GM06990 (cell line): ENCODE data around the gene UNC119.

ENCODE experiments used
- DNase-seq: peaks from one replicate; pipeline ENCODE4 v3.0.0-alpha.2; 2011; ENCODE audit not compliant: insufficient read length; ENCODE audit errors: extremely low read depth
- H3K27me3 ChIP-seq: replicated peaks from 2 replicates; pipeline ENCODE4 v1.6.0; 2011; ENCODE audit warnings: low read length; ENCODE audit not compliant: control insufficient read depth, insufficient read depth
- H3K36me3 ChIP-seq: 2 replicates; pipeline ENCODE4 v1.5.1; 2011; ENCODE audit warnings: low read length; ENCODE audit not compliant: control insufficient read depth, insufficient read depth
- H3K4me3 ChIP-seq: replicated peaks from 2 replicates; pipeline ENCODE4 v1.5.1; 2011; ENCODE audit warnings: low read depth, mild to moderate bottlenecking, control low read depth, low read length
- CTCF ChIP-seq: IDR thresholded peaks from 2 replicates; pipeline ENCODE4 v1.5.1; 2011; ENCODE audit warnings: low read length, control low read depth, mild to moderate bottlenecking, inconsistent platforms; ENCODE audit not compliant: insufficient read depth, poor library complexity, severe bottlenecking

Gene UNC119

GRCh38 chr17:28515518-28515917 lies 36.9 kb downstream of the UNC119 start:
- Histone ChIP-seq H3K4me3 (no peak overlapping the region), H3K27me3 (no peaks in the 10 kb centered on the region; the same call in none of the 2 replicates), H3K36me3 (no peaks in the 10 kb centered on the region)
- no peak for DNase-seq
- no peak for TF ChIP-seq CTCF

- no peak for TF ChIP-seq CTCF
- no peaks in the 10 kb centered on the region; the same call in none of the 2 replicates for H3K27me3 ChIP-seq
- no peak for DNase-seq
Measured at GRCh38 chr17:28514561-28515002, 37.8 kb downstream of the UNC119 start.

DNA sequence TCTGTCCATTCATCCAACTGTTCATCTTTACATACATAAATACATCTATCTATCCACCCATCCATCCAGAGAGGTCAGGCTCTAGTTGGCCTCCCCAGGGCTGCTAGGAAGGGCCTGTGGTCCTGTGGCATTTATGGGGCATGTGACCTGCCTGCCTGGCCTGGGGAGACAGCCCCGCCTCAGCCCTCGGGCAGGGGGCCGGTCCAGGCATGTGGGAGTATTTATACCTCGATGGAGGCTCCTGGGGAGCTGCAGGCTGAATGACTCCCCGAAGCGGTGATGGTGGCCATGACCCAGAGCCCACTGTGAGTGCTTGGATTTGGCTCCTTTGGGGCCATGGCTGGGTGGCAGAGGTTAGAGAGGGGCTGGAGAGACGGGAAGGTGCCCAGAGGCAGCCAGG lies 38.9 kb downstream of the UNC119 start:
- Histone ChIP-seq H3K4me3 (no peak overlapping the region), H3K27me3 (no peaks in the 10 kb centered on the region; the same call in none of the 2 replicates), H3K36me3 (no peaks in the 10 kb centered on the region)
- no peak for DNase-seq
- no peak for TF ChIP-seq CTCF

More at GRCh38 chr17:28514561-28515002, 37.8 kb downstream of the UNC119 start:
- H3K4me3 ChIP-seq = no peak overlapping the region
- no peaks in the 10 kb centered on the region for H3K36me3 ChIP-seq

DNA sequence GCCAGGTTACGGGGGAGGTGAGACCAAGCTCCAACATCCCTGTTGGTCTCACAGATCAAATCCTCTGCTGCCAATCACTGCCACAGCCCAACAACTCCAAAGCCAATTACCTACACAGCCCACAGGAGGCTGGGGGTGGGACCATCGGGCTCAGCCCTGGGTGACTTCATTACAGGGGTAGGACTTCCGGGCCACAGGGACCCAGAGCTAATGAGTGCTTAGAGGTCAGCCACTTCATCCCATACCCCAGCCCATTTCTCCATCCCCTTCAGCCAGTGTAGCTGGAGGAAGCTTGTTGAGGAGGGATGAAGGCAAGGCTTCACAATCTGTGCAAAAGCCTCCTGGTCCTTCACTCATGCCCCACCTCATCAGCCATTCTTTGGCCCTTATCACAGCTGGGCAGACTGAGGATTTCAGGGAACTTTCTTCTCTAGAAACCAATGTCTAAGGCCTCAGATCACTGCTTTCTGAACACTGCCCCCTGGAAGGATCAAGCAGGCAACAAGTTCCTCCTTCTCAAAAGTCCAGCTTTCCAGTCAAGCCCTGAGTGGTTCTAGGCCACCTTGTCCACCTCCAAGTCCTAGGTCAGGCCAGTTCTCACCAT lies 40.5 kb downstream of the UNC119 start:
- no peaks in the 10 kb centered on the region; the same call in none of the 2 replicates for H3K27me3 ChIP-seq
- no peak for DNase-seq
- no peak overlapping the region for H3K4me3 ChIP-seq
- H3K36me3 ChIP-seq = no peaks in the 10 kb centered on the region
- no peak for TF ChIP-seq CTCF

- no peak overlapping the region for H3K4me3 ChIP-seq
- H3K36me3 ChIP-seq = no peaks in the 10 kb centered on the region
- TF ChIP-seq CTCF = no peak
- no peak for DNase-seq
- H3K27me3 ChIP-seq = no peaks in the 10 kb centered on the region; the same call in none of the 2 replicates
Measured at GRCh38 chr17:28509789-28510188, 42.6 kb downstream of the UNC119 start.

DNA sequence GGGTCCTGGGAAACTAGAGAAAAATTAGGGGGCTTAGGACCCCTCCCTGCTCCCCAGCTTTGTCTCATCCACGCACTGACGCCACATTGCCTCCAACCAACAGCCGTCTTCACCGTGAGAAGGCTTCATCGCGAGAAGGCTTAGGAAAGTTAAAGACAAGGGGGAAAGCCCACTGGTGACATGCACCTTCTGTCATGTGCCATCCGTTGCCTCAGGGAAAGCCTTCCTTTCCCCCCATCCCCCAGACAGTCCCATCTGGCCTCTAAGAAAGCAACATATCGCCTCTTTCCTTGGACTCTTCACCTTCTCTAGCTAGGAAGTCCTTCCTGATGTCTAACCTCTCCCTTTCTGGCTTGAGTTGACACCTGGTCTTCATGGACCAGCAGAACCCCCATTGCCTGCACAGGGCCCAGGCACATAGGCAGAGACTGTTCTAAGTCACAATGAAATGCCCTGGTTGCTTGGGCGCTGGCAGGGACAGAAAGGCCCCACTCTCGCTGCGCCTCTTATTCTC lies 44.2 kb downstream of the UNC119 start:
- Histone ChIP-seq H3K36me3 (no peaks in the 10 kb centered on the region), H3K27me3 (no peaks in the 10 kb centered on the region), H3K4me3 (no peak overlapping the region)
- TF ChIP-seq CTCF = no peak
- no peak for DNase-seq
